ENCODE data around the gene GSG1L.

GSG1L gene

GRCh38 chr16:28063591-28064061, at the start of gene GSG1L:
GSG1L (minus strand) TSS chr16:28063714; CDS start chr16:28063424, 290 bp downstream.
- FAIRE-seq, result no peak

GRCh38 chr16:28112908-28113307, 49.4 kb upstream of the GSG1L start:
- no peak for FAIRE-seq

GRCh38 chr16:28110977-28111376, 47.5 kb upstream of the GSG1L start:
- no peak for FAIRE-seq

- no peak for FAIRE-seq
These were observed 47.0 kb upstream of the GSG1L start for GRCh38 chr16:28110479-28110878.

GRCh38 chr16:28110074-28110473, 46.6 kb upstream of the GSG1L start:
- FAIRE-seq, result no peak

GRCh38 chr16:28108590-28109247, 45.2 kb upstream of the GSG1L start:
- FAIRE-seq, result no peak

GRCh38 chr16:28107232-28107631, 43.7 kb upstream of the GSG1L start:
- no peak for FAIRE-seq

GRCh38 chr16:28106467-28107215, 43.1 kb upstream of the GSG1L start:
- FAIRE-seq, result no peak

- FAIRE-seq, result no peak
These were observed 42.4 kb upstream of the GSG1L start for GRCh38 chr16:28105954-28106353.

GRCh38 chr16:28105297-28105696, 41.8 kb upstream of the GSG1L start:
- FAIRE-seq, result no peak

- no peak for FAIRE-seq
These were observed 40.9 kb upstream of the GSG1L start for GRCh38 chr16:28104404-28104803.

- no peak for FAIRE-seq
These were observed 40.1 kb upstream of the GSG1L start for GRCh38 chr16:28103516-28104170.

GRCh38 chr16:28101533-28101890, 38.0 kb upstream of the GSG1L start:
- FAIRE-seq, result no peak

- no peak for FAIRE-seq
These were observed 37.5 kb upstream of the GSG1L start for GRCh38 chr16:28100810-28101532.

GRCh38 chr16:28098959-28099945, 35.7 kb upstream of the GSG1L start:
- FAIRE-seq, result no peak

- no peak for FAIRE-seq
These were observed 34.9 kb upstream of the GSG1L start for GRCh38 chr16:28098171-28098958.

- no peak for FAIRE-seq
These were observed 33.7 kb upstream of the GSG1L start for GRCh38 chr16:28096983-28097899.

GRCh38 chr16:28093385-28093725, 29.8 kb upstream of the GSG1L start:
- FAIRE-seq, result no peak

- FAIRE-seq, result no peak
These were observed 29.3 kb upstream of the GSG1L start for GRCh38 chr16:28092721-28093384.

- FAIRE-seq, result no peak
These were observed 28.1 kb upstream of the GSG1L start for GRCh38 chr16:28091656-28092055.
